C4-2B (cell line): Measurements from ENCODE around the gene NHS.

ENCODE experiments used
- ZFX ChIP-seq: fragments of 450-650 bp; IDR thresholded peaks from 2 replicates; pipeline ENCODE4 v1.6.1; 2017
- TF ChIP-seq, protein P1 (sequence below): fragments of 450-650 bp; conservative IDR thresholded peaks from 2 replicates; pipeline ENCODE4 v1.5.1; 2017; ENCODE audit warnings: mild to moderate bottlenecking

DNA sequence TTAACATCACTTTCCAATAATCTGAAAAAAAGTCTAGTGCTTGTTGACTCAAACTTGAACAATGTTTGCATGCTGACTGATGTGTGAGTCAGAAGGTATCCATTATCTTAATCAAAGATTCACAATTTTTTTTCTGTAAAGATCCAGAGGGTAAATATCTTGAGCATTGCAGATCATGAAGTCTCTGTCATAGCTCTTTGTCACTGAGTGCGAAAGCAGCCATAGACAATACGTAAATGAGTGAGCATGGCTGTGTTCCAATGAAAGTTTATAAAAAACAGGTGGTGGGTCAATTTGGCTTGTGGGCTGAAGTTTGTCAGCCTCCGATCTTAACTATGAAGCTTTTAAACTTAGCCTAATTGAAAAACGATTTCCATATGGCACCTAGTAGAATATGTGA lies 37.7 kb downstream of the NHS start:
- TF ChIP-seq, protein P1, sequence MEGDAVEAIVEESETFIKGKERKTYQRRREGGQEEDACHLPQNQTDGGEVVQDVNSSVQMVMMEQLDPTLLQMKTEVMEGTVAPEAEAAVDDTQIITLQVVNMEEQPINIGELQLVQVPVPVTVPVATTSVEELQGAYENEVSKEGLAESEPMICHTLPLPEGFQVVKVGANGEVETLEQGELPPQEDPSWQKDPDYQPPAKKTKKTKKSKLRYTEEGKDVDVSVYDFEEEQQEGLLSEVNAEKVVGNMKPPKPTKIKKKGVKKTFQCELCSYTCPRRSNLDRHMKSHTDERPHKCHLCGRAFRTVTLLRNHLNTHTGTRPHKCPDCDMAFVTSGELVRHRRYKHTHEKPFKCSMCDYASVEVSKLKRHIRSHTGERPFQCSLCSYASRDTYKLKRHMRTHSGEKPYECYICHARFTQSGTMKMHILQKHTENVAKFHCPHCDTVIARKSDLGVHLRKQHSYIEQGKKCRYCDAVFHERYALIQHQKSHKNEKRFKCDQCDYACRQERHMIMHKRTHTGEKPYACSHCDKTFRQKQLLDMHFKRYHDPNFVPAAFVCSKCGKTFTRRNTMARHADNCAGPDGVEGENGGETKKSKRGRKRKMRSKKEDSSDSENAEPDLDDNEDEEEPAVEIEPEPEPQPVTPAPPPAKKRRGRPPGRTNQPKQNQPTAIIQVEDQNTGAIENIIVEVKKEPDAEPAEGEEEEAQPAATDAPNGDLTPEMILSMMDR, result no peak
- TF ChIP-seq ZFX, result no peak
